Keratinocyte (primary cell): ENCODE results near the gene ZNF23. TPM values are rescaled to one million over a fixed set of nuclear protein-coding genes. Genes with fewer than 3 reads are reported as not detected.

Experiments
- DNase-seq: peaks from one replicate; pipeline ENCODE4 v3.0.0-alpha.2; 2011; ENCODE audit warnings: low read depth, missing footprints, low spot score
- FAIRE-seq: peaks from 2 replicates; lab custom pipeline; 2011; peaks lifted over from hg19 to GRCh38; lab: Jason Lieb, UNC
- H2AFZ ChIP-seq: 2 replicates; pipeline ENCODE4 v1.6.0; 2012; ENCODE audit warnings: low read length, control low read depth, inconsistent platforms; ENCODE audit not compliant: control insufficient read depth
- H3K27ac ChIP-seq: 2 replicates; pipeline ENCODE4 v1.5.1; 2011; ENCODE audit warnings: low read length; ENCODE audit not compliant: control insufficient read depth, insufficient read depth
- H3K27me3 ChIP-seq: 3 replicates; pipeline ENCODE4 v1.6.0; 2011; ENCODE audit warnings: low read length; ENCODE audit not compliant: control insufficient read depth, insufficient read depth; ENCODE audit errors: extremely low read depth
- H3K36me3 ChIP-seq, 2 experiments: 2 replicates in 1 of 2; 3 replicates in 1 of 2; pipeline ENCODE4 v1.5.1; 2011; ENCODE audit warnings: low read length in 2 of 2, mild to moderate bottlenecking in 1 of 2; ENCODE audit not compliant: control insufficient read depth in 2 of 2, insufficient read depth in 2 of 2; ENCODE audit errors: extremely low read depth in 1 of 2
- H3K4me1 ChIP-seq: 3 replicates; pipeline ENCODE4 v1.5.1; 2011; ENCODE audit warnings: low read length; ENCODE audit not compliant: control insufficient read depth, insufficient read depth; ENCODE audit errors: extremely low read depth
- H3K4me2 ChIP-seq: 3 replicates; pipeline ENCODE4 v1.6.0; 2011; ENCODE audit warnings: low read depth, low read length; ENCODE audit not compliant: control insufficient read depth, insufficient read depth; ENCODE audit errors: extremely low read depth
- H3K4me3 ChIP-seq, 3 experiments: fragments of 200-600 bp in 1 of 3; sonication (generic) in 1 of 3; 2 replicates in 2 of 3; 3 replicates in 1 of 3; pipeline ENCODE4 v1.5.1; 2011 to 2016; ENCODE audit warnings: low read length in 3 of 3, mild to moderate bottlenecking in 3 of 3, control low read depth in 2 of 3, inconsistent platforms in 1 of 3, low read depth in 1 of 3, mixed read lengths in 1 of 3, mixed run types in 1 of 3, moderate library complexity in 1 of 3; ENCODE audit not compliant: control insufficient read depth in 2 of 3, insufficient read depth in 2 of 3; ENCODE audit errors: extremely low read depth in 1 of 3
- H3K79me2 ChIP-seq: 2 replicates; pipeline ENCODE4 v1.6.0; 2012; ENCODE audit warnings: low read length; ENCODE audit not compliant: control insufficient read depth, insufficient read depth
- H3K9ac ChIP-seq: 3 replicates; pipeline ENCODE4 v1.6.0; 2011; ENCODE audit warnings: low read length; ENCODE audit not compliant: control insufficient read depth, insufficient read depth; ENCODE audit errors: extremely low read depth
- H3K9me1 ChIP-seq: 3 replicates; pipeline ENCODE4 v1.6.0; 2011; ENCODE audit warnings: low read length; ENCODE audit not compliant: control insufficient read depth, insufficient read depth; ENCODE audit errors: extremely low read depth
- H3K9me3 ChIP-seq: 2 replicates; pipeline ENCODE4 v1.5.1; 2012; ENCODE audit warnings: low read depth, low read length; ENCODE audit not compliant: control insufficient read depth
- H4K20me1 ChIP-seq: 3 replicates; pipeline ENCODE4 v1.6.0; 2011; ENCODE audit warnings: low read length; ENCODE audit not compliant: control insufficient read depth, insufficient read depth; ENCODE audit errors: extremely low read depth
- CTCF ChIP-seq, 3 experiments: IDR thresholded peaks in 1 of 3; conservative IDR thresholded peaks in 1 of 3; optimal IDR thresholded peaks in 1 of 3; 2 replicates in 2 of 3; 3 replicates in 1 of 3; pipeline versions ENCODE3 to v1.5.1; 2011; ENCODE audit warnings: low read length in 3 of 3, mild to moderate bottlenecking in 3 of 3, moderate library complexity in 2 of 3, control low read depth in 1 of 3, inconsistent platforms in 1 of 3; ENCODE audit not compliant: insufficient read depth in 2 of 3; ENCODE audit errors: extremely low read depth in 1 of 3
- EZH2 ChIP-seq: IDR thresholded peaks from one replicate; pipeline ENCODE4 v1.6.1; 2012; ENCODE audit warnings: inconsistent platforms, mild to moderate bottlenecking, low read length, moderate library complexity
- dilution Hi-C: fragments of 300-500 bp; cut with MboI; formaldehyde crosslinking; loops from one replicate; pipeline ENCODE4 v1.7.0; 2020; ENCODE audit warnings: low sequenced_read_pairs; ENCODE audit not compliant: extremely low pct_ligation_motif_present
- polyA plus RNA-seq, 5 experiments: library from polyadenylated mRNA; depleted of rRNA in 3 of 5; stranded (reverse) in 3 of 5; stranded (forward) in 1 of 5; unstranded in 1 of 5; fragments of >200 nt; gene quantifications; 1 replicate in 1 of 5; 2 replicates in 3 of 5; 3 replicates in 1 of 5; pipeline versions ENCODE4 v1.2.1 to v1.2.3, GENCODE V29; 2011 to 2012; ENCODE audit warnings: missing spikeins in 2 of 5, low read depth in 1 of 5, low replicate concordance in 1 of 5

The ZNF23 gene
- polyA plus RNA-seq, 1 donor (not counting 4 experiments of a cell fraction or from before 2014, with no cell fraction given) = 8.2 TPM

- Histone ChIP-seq H3K9me3 (peaks cover 30% of the 10 kb centered on the region), H3K79me2 (no peaks in the 10 kb centered on the region), H4K20me1 (no peaks in the 10 kb centered on the region), H3K27me3 (no peaks in the 10 kb centered on the region), H3K27ac (no peak overlapping the region), H2AFZ (no peak overlapping the region), H3K9me1 (no peaks in the 10 kb centered on the region), H3K4me3 (no peak overlapping the region), H3K4me1 (no peaks in the 10 kb centered on the region), H3K9ac (no peak overlapping the region), H3K4me2 (no peak overlapping the region), H3K36me3 (peaks cover 7 to 17% of the 10 kb centered on the region in 2 experiments)
- TF ChIP-seq CTCF (optimal IDR thresholded peaks at IDR 0.05 in 1 of 3, IDR thresholded peaks at IDR 0.05 in 1 of 3, conservative IDR thresholded peaks at IDR 0.05 in 1 of 3; ENCODE audit: extremely low read depth in 1 of 3, insufficient read depth in 2 of 3, low read length in 3 of 3) = no peak
- no peak for TF ChIP-seq EZH2
- FAIRE-seq (no peak), DNase-seq (no peak)
- dilution Hi-C loops = no loop called here
Measured at GRCh38 chr16:71449020-71449419, 13.0 kb downstream of the ZNF23 start.

DNA sequence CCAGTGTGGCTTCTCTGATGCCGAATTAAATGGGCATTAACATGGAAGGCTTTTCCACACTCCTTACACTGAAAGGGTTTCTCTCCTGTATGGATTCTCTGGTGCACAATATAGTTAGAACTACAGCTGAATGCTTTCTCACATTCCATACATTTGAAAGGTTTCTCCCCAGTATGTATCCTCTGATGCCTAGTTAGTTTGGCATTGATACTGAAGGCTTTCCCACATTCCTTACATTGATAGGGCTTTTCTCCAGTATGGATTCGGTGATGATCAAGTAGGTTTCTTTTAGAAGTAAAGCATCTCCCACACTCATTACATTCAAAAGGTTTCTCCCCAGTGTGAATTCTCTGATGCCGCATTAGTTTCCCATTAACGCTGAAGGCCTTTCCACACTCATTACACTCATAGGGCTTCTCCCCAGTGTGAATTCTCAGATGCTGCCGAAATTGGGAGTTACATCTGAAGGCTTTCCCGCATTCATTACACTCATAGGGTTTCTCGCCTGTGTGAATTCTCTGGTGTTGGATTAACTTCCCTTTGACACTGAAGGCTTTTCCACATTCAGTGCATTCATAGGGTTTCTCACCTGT is 13.7 kb downstream of the ZNF23 start:
- no peak overlapping the region for H3K4me2 ChIP-seq
- H2AFZ ChIP-seq = no peak overlapping the region
- no peak overlapping the region for H3K4me3 ChIP-seq
- H3K27me3 ChIP-seq = no peaks in the 10 kb centered on the region
- DNase-seq (no peak), FAIRE-seq (no peak)
- H3K27ac ChIP-seq = no peak overlapping the region
- TF ChIP-seq CTCF (optimal IDR thresholded peaks at IDR 0.05 in 1 of 3, IDR thresholded peaks at IDR 0.05 in 1 of 3, conservative IDR thresholded peaks at IDR 0.05 in 1 of 3; ENCODE audit: extremely low read depth in 1 of 3, insufficient read depth in 2 of 3, low read length in 3 of 3) (no peak), EZH2 (no peak)
- H3K9me1 ChIP-seq = no peaks in the 10 kb centered on the region
- no peaks in the 10 kb centered on the region for H4K20me1 ChIP-seq
- peaks cover 7 to 15% of the 10 kb centered on the region in 2 experiments for H3K36me3 ChIP-seq
- peaks cover 31% of the 10 kb centered on the region for H3K9me3 ChIP-seq
- dilution Hi-C loops = no loop called here
- no peaks in the 10 kb centered on the region for H3K79me2 ChIP-seq
- H3K4me1 ChIP-seq = no peaks in the 10 kb centered on the region
- no peak overlapping the region for H3K9ac ChIP-seq
